ENCODE results near the gene IL1RAPL1.

Gene IL1RAPL1

GRCh38 chrX:29926659-29927058, 1339.4 kb downstream of the IL1RAPL1 start:
- ChIA-PET CTCF (no interaction called here), POLR2A (ENCODE audit: low non-redundant PET) (no interaction called here)
- TF ChIP-seq CTCF (conservative IDR thresholded peaks at IDR 0.05; ENCODE audit: low read depth) = no peak
- no peak overlapping the region for H3K27ac ChIP-seq
- no peak for DNase-seq (ENCODE audit: low spot score)

- H3K27ac ChIP-seq = no peak overlapping the region
- ChIA-PET POLR2A (ENCODE audit: low non-redundant PET) (no interaction called here), CTCF (interaction anchor here (0.6 kb wide), 1 partner anchor 937 kb away, joined by 3 read pairs; no protein-coding TSS in a partner anchor)
- no peak for TF ChIP-seq CTCF (conservative IDR thresholded peaks at IDR 0.05; ENCODE audit: low read depth)
- DNase-seq (ENCODE audit: low spot score) = no peak
Observed at GRCh38 chrX:29935455-29935854, 1348.2 kb downstream of the IL1RAPL1 start.

- TF ChIP-seq CTCF (conservative IDR thresholded peaks at IDR 0.05; ENCODE audit: low read depth) = no peak
- ChIA-PET POLR2A (ENCODE audit: low non-redundant PET) (no interaction called here), CTCF (no interaction called here)
- DNase-seq (ENCODE audit: low spot score) = no peak
- no peak overlapping the region for H3K27ac ChIP-seq
Observed at GRCh38 chrX:29940750-29941149, 1353.5 kb downstream of the IL1RAPL1 start.

- TF ChIP-seq CTCF (conservative IDR thresholded peaks at IDR 0.05; ENCODE audit: low read depth) = no peak
- no peak for DNase-seq (ENCODE audit: low spot score)
- H3K27ac ChIP-seq = no peak overlapping the region
- ChIA-PET POLR2A (ENCODE audit: low non-redundant PET) (no interaction called here), CTCF (no interaction called here)
Observed at GRCh38 chrX:29941287-29941686, 1354.0 kb downstream of the IL1RAPL1 start.

- no peak for DNase-seq (ENCODE audit: low spot score)
- TF ChIP-seq CTCF (conservative IDR thresholded peaks at IDR 0.05; ENCODE audit: low read depth) = no peak
- H3K27ac ChIP-seq = no peak overlapping the region
- CTCF ChIA-PET = no interaction called here
- POLR2A ChIA-PET (ENCODE audit: low non-redundant PET) = no interaction called here
Observed at GRCh38 chrX:29947225-29947624, 1360.0 kb downstream of the IL1RAPL1 start.

- POLR2A ChIA-PET (ENCODE audit: low non-redundant PET) = no interaction called here
- no peak for TF ChIP-seq CTCF (conservative IDR thresholded peaks at IDR 0.05; ENCODE audit: low read depth)
- H3K27ac ChIP-seq = no peak overlapping the region
- CTCF ChIA-PET = no interaction called here
- DNase-seq (ENCODE audit: low spot score) = no peak
Observed at GRCh38 chrX:29948653-29949052, 1361.4 kb downstream of the IL1RAPL1 start.

- DNase-seq (ENCODE audit: low spot score) = no peak
- POLR2A ChIA-PET (ENCODE audit: low non-redundant PET) = no interaction called here
- CTCF ChIA-PET = no interaction called here
- no peak overlapping the region for H3K27ac ChIP-seq
- TF ChIP-seq CTCF (conservative IDR thresholded peaks at IDR 0.05; ENCODE audit: low read depth) = no peak
Observed at GRCh38 chrX:29952016-29952415, 1364.8 kb downstream of the IL1RAPL1 start.

Data from RWPE1 (cell line).